Stimulated activated CD4-positive, alpha-beta T cell treated with anti-CD3 and anti-CD28 coated beads, Interleukin-1b, Interleukin-23, amount 100 ng/mL, for 4 hours (primary cell): ENCODE measurements around the gene FKBP2.
A peak's percentile ranks its signal among the peaks of the same experiment; 100 is the strongest.

Experiments
- DNase-seq, 2 donors: peaks; one replicate each; pipeline ENCODE4 v3.0.0-alpha.2; 2020; ENCODE audit warnings: low read depth in 2 of 2

FKBP2 gene

GRCh38 chr11:64284962-64285884 lies 44.3 kb downstream of the FKBP2 start, which contains the start of gene GPR137:
GPR137 (plus strand) TSS chr11:64285848; CDS start chr11:64286525, 677 bp downstream.
- peak; percentile 90 to 91 for DNase-seq

DNA sequence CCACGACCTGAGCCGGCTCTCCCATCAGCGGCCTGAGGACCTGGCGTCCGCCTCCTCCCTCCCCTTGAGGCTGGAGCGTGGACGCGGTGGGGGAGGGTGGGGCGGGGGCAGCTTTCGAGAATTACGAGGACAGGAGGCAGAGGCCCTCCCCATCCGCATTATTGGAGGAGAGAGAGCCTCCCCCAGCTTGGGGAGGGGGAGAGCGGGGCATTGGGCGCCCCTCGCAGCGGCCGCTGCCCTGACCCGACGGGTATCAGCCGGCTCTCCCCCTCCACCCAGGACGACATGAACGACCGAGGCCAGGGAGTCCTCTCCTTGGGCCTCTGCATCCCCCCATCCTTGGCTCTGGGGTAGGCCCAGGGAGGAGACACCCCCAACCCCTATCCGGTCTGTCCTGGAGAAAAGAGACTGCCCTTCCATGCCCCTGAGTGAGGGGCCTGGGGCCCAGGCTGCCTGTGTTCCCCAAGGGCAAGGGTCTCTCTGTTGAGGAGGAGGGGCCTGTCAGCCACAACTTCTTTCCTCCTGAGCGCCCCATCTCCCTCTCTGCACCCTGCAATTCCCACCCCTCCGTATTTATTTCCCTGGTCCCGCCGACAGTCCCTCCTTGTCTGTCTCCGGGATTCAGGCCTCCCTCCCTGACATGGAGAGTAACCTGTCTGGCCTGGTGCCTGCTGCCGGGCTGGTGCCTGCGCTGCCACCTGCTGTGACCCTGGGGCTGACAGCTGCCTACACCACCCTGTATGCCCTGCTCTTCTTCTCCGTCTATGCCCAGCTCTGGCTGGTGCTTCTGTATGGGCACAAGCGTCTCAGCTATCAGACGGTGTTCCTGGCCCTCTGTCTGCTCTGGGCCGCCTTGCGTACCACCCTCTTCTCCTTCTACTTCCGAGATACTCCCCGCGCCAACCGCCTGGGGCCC lies 45.2 kb downstream of the FKBP2 start:
- DNase-seq: no peak

GRCh38 chr11:64286801-64287159 lies 45.9 kb downstream of the FKBP2 start:
- no peak for DNase-seq

GRCh38 chr11:64287676-64288352 lies 46.9 kb downstream of the FKBP2 start:
- DNase-seq: no peak

GRCh38 chr11:64288353-64288750 lies 47.5 kb downstream of the FKBP2 start:
- DNase-seq: no peak

GRCh38 chr11:64289002-64289564 lies 48.2 kb downstream of the FKBP2 start:
- no peak for DNase-seq

- no peak for DNase-seq
Measured at GRCh38 chr11:64290352-64291261, 49.7 kb downstream of the FKBP2 start.

- DNase-seq: no peak
Measured at GRCh38 chr11:64291262-64291751, 50.4 kb downstream of the FKBP2 start, which contains the start of gene KCNK4. KCNK4 (plus strand) TSS chr11:64291302; CDS start chr11:64293019, 1,717 bp downstream.

DNA sequence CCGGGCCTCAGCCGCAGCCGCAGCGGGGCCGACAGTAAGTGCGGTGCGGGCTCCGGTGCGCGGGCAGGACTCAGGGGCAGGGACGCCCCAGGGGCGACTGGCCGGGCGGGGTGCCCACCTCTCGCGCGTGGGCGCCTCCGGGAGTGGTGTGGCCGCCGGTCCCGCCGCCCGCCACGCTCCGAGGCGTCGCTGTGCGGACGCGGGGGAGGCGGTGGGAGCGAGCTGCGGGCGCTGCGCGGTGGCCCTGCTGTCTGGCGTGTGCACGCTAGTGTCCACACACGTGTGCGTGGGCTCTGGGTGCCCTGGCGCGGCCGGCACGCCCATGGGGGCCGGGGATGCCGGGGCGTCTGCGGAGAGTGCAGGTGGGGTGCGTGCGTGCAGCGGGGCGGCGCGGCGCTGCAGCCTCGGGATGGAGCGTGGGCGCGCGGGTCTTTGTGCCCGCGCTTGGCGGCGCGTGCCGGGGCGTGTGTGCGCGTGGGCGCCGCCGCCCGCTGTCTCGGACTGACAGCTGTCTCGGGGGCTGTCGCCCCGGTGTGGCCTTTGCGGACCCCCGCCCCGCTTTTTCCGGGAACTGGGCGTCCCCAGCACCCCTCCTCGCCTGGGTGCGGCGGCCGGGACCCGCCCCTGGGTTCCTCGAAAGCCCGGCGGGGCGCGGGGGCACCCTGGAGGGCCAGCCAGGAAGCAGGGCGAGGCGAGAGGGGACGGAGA lies 51.0 kb downstream of the FKBP2 start:
- DNase-seq: no peak

GRCh38 chr11:64292460-64293254 lies 51.8 kb downstream of the FKBP2 start:
- DNase-seq: no peak
